HepG2 (cell line): ENCODE measurements around the gene SUCLA2. TPM values are rescaled to one million over a fixed set of nuclear protein-coding genes. Genes with fewer than 3 reads are reported as not detected.

ENCODE experiments used
- ADNP ChIP-seq: sonication (generic); formaldehyde crosslinking; IDR thresholded peaks from 2 replicates; pipeline ENCODE4 v1.4.0; 2020; ENCODE audit warnings: missing genetic modification reagents
- CENPT ChIP-seq: sonication (generic); formaldehyde crosslinking; IDR thresholded peaks from 2 replicates; pipeline ENCODE4 v1.8.0; 2022; ENCODE audit warnings: low read depth, mild to moderate bottlenecking, moderate library complexity, missing genetic modification reagents
- ZFAT ChIP-seq: sonication (generic); formaldehyde crosslinking; conservative IDR thresholded peaks from 2 replicates; pipeline ENCODE4 v1.8.1; 2023; ENCODE audit warnings: missing genetic modification reagents, inconsistent platforms
- ZNF550 ChIP-seq: sonication (generic); formaldehyde crosslinking; IDR thresholded peaks from 2 replicates; pipeline ENCODE4 v1.4.0; 2020; ENCODE audit warnings: mild to moderate bottlenecking, missing genetic modification reagents, borderline replicate concordance
- polyA plus RNA-seq, 8 experiments: library from polyadenylated mRNA; depleted of rRNA in 3 of 8; stranded (reverse) in 7 of 8; unstranded in 1 of 8; fragments of >200 nt; fragmentation: Illumina TruSeq in 4 of 8; extraction: Trizol in 4 of 8; gene quantifications; 2 replicates each; pipeline versions ENCODE4 v1.2.1 to v1.2.3, GENCODE V29; 2011 to 2016; ENCODE audit warnings: low read depth in 4 of 8, missing spikeins in 1 of 8, mixed read lengths in 1 of 8; ENCODE audit not compliant: insufficient read depth in 1 of 8
- total RNA-seq, 5 experiments: library from RNA; depleted of rRNA; stranded (reverse); fragments of >200 nt; fragmentation: Illumina TruSeq; extraction: Trizol; gene quantifications; 2 replicates each; pipeline ENCODE4 v1.2.3, GENCODE V29; 2016; ENCODE audit warnings: low read depth in 1 of 5
- TF ChIP-seq, protein P1 (sequence below): sonication (generic); formaldehyde crosslinking; IDR thresholded peaks from 2 replicates; pipeline ENCODE4 v1.4.0; 2020; ENCODE audit warnings: missing genetic modification reagents, borderline replicate concordance
- TF ChIP-seq, protein P2 (sequence below): sonication (generic); formaldehyde crosslinking; IDR thresholded peaks from 2 replicates; pipeline ENCODE4 v1.5.1; 2020; ENCODE audit warnings: mild to moderate bottlenecking, missing genetic modification reagents, moderate library complexity
- TF ChIP-seq, protein P3 (sequence below): sonication (generic); formaldehyde crosslinking; IDR thresholded peaks from 2 replicates; pipeline ENCODE4 v1.4.0; 2020; ENCODE audit warnings: missing genetic modification reagents
- TF ChIP-seq, protein P4 (sequence below): sonication (generic); formaldehyde crosslinking; IDR thresholded peaks from 2 replicates; pipeline ENCODE4 v1.4.0; 2020; ENCODE audit warnings: missing genetic modification reagents, mild to moderate bottlenecking, borderline replicate concordance
- TF ChIP-seq, protein P5 (sequence below): sonication (generic); formaldehyde crosslinking; IDR thresholded peaks from 2 replicates; pipeline ENCODE4 v1.4.0; 2020; ENCODE audit warnings: mild to moderate bottlenecking, missing genetic modification reagents
- TF ChIP-seq, protein P6 (sequence below): IDR thresholded peaks from 2 replicates; pipeline ENCODE4 v1.6.1; 2018; ENCODE audit warnings: missing genetic modification reagents, mild to moderate bottlenecking, missing compliant biosample characterization
- TF ChIP-seq, protein P7 (sequence below): sonication (generic); formaldehyde crosslinking; IDR thresholded peaks from 2 replicates; pipeline ENCODE4 v1.4.0; 2020; ENCODE audit warnings: missing genetic modification reagents, low read depth, mild to moderate bottlenecking, borderline replicate concordance
- TF ChIP-seq, protein P8 (sequence below): sonication (generic); formaldehyde crosslinking; IDR thresholded peaks from 2 replicates; pipeline ENCODE4 v1.4.0; 2020; ENCODE audit warnings: missing genetic modification reagents, mild to moderate bottlenecking, borderline replicate concordance

Gene SUCLA2
- total and polyA plus RNA-seq, 2 of the 13 experiments (the other 11 are each of a cell fraction or from before 2014, with no cell fraction given): 28.4 to 77.1 TPM

DNA sequence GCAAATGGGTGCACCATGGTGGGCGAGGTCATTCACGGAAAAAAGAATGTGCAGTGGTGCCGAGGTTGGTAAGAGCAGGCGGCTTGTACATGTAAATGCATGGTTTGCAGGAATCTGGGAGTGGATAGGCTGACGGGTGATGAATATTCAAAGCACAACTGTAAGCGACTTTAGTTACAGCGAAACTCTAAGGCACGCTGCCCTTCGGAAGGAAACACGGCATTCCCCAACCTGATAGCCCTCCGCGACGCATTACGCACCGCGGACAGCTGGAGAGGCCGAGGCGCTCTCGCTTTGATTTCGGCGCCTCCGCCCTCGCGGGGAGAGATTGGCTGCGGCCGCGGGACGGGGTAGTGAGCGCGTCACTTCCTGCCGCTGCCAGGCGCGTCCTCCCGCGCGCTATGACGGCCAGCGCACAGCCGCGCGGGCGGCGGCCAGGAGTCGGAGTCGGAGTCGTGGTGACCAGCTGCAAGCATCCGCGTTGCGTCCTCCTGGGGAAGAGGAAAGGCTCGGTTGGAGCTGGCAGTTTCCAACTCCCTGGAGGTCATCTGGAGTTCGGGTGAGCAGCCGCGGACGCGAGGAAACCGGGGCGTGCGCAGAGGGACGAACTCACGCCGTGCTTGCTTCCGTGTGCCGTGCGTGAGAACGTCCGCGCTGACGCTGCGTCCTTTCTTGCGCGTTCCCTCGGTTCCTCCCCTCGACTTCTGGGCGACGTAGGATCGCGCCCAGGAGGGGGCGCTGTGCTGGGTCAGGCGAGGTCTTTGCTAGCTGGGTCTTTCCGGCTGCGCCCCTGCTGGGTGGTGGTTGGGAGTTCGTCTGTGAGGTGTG lies 36.5 kb upstream of the SUCLA2 start, which contains the start of gene NUDT15 (continued):
- TF ChIP-seq, protein P1, sequence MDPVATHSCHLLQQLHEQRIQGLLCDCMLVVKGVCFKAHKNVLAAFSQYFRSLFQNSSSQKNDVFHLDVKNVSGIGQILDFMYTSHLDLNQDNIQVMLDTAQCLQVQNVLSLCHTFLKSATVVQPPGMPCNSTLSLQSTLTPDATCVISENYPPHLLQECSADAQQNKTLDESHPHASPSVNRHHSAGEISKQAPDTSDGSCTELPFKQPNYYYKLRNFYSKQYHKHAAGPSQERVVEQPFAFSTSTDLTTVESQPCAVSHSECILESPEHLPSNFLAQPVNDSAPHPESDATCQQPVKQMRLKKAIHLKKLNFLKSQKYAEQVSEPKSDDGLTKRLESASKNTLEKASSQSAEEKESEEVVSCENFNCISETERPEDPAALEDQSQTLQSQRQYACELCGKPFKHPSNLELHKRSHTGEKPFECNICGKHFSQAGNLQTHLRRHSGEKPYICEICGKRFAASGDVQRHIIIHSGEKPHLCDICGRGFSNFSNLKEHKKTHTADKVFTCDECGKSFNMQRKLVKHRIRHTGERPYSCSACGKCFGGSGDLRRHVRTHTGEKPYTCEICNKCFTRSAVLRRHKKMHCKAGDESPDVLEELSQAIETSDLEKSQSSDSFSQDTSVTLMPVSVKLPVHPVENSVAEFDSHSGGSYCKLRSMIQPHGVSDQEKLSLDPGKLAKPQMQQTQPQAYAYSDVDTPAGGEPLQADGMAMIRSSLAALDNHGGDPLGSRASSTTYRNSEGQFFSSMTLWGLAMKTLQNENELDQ (CRISPR knock-in tag): no peak
- TF ChIP-seq ZNF550 (CRISPR knock-in tag): no peak
- TF ChIP-seq CENPT (CRISPR knock-in tag): peak; percentile 77; the same call in 1 of the 2 replicates
- TF ChIP-seq, protein P2, sequence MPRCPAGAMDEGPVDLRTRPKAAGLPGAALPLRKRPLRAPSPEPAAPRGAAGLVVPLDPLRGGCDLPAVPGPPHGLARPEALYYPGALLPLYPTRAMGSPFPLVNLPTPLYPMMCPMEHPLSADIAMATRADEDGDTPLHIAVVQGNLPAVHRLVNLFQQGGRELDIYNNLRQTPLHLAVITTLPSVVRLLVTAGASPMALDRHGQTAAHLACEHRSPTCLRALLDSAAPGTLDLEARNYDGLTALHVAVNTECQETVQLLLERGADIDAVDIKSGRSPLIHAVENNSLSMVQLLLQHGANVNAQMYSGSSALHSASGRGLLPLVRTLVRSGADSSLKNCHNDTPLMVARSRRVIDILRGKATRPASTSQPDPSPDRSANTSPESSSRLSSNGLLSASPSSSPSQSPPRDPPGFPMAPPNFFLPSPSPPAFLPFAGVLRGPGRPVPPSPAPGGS: peak; percentile 95
- TF ChIP-seq ADNP: no peak
- TF ChIP-seq, protein P3, sequence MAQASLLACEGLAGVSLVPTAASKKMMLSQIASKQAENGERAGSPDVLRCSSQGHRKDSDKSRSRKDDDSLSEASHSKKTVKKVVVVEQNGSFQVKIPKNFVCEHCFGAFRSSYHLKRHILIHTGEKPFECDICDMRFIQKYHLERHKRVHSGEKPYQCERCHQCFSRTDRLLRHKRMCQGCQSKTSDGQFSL (CRISPR knock-in tag): no peak; the same call in 1 of the 2 replicates
- TF ChIP-seq, protein P4, sequence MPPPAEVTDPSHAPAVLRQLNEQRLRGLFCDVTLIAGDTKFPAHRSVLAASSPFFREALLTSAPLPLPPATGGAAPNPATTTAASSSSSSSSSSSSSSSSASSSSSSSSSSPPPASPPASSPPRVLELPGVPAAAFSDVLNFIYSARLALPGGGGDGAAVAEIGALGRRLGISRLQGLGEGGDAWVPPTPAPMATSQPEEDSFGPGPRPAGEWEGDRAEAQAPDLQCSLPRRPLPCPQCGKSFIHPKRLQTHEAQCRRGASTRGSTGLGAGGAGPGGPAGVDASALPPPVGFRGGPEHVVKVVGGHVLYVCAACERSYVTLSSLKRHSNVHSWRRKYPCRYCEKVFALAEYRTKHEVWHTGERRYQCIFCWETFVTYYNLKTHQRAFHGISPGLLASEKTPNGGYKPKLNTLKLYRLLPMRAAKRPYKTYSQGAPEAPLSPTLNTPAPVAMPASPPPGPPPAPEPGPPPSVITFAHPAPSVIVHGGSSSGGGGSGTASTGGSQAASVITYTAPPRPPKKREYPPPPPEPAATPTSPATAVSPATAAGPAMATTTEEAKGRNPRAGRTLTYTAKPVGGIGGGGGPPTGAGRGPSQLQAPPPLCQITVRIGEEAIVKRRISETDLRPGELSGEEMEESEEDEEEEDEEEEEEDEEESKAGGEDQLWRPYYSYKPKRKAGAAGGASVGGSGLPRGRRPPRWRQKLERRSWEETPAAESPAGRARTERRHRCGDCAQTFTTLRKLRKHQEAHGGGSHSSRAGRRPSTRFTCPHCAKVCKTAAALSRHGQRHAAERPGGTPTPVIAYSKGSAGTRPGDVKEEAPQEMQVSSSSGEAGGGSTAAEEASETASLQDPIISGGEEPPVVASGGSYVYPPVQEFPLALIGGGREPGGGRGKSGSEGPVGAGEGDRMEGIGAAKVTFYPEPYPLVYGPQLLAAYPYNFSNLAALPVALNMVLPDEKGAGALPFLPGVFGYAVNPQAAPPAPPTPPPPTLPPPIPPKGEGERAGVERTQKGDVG (CRISPR knock-in tag): no peak
- TF ChIP-seq ZFAT (CRISPR knock-in tag): no peak
- TF ChIP-seq, protein P5, sequence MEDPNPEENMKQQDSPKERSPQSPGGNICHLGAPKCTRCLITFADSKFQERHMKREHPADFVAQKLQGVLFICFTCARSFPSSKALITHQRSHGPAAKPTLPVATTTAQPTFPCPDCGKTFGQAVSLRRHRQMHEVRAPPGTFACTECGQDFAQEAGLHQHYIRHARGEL (CRISPR knock-in tag): peak; percentile 78; the same call in 1 of the 2 replicates
- TF ChIP-seq, protein P6, sequence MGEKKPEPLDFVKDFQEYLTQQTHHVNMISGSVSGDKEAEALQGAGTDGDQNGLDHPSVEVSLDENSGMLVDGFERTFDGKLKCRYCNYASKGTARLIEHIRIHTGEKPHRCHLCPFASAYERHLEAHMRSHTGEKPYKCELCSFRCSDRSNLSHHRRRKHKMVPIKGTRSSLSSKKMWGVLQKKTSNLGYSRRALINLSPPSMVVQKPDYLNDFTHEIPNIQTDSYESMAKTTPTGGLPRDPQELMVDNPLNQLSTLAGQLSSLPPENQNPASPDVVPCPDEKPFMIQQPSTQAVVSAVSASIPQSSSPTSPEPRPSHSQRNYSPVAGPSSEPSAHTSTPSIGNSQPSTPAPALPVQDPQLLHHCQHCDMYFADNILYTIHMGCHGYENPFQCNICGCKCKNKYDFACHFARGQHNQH: peak; percentile 93
- TF ChIP-seq, protein P7, sequence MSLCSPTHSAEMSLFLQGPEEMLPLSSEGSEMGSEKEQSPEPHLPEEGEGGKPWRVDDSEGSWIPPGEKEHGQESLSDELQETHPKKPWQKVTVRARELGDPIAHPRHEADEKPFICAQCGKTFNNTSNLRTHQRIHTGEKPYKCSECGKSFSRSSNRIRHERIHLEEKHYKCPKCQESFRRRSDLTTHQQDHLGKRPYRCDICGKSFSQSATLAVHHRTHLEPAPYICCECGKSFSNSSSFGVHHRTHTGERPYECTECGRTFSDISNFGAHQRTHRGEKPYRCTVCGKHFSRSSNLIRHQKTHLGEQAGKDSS (CRISPR knock-in tag): peak; percentile 97
- TF ChIP-seq, protein P8, sequence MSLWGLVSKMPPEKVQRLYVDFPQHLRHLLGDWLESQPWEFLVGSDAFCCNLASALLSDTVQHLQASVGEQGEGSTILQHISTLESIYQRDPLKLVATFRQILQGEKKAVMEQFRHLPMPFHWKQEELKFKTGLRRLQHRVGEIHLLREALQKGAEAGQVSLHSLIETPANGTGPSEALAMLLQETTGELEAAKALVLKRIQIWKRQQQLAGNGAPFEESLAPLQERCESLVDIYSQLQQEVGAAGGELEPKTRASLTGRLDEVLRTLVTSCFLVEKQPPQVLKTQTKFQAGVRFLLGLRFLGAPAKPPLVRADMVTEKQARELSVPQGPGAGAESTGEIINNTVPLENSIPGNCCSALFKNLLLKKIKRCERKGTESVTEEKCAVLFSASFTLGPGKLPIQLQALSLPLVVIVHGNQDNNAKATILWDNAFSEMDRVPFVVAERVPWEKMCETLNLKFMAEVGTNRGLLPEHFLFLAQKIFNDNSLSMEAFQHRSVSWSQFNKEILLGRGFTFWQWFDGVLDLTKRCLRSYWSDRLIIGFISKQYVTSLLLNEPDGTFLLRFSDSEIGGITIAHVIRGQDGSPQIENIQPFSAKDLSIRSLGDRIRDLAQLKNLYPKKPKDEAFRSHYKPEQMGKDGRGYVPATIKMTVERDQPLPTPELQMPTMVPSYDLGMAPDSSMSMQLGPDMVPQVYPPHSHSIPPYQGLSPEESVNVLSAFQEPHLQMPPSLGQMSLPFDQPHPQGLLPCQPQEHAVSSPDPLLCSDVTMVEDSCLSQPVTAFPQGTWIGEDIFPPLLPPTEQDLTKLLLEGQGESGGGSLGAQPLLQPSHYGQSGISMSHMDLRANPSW (CRISPR knock-in tag): no peak
